Bronchial epithelial cell (primary cell): ENCODE measurements around the gene DGLUCY. TPM values are rescaled to one million over a fixed set of nuclear protein-coding genes. Genes with fewer than 3 reads are reported as not detected.

Source experiments
- DNase-seq: peaks from one replicate; pipeline ENCODE4 v3.0.0-alpha.2; 2010; ENCODE audit warnings: low read depth
- FAIRE-seq: peaks from 2 replicates; lab custom pipeline; 2011; peaks lifted over from hg19 to GRCh38; lab: Jason Lieb, UNC
- H3K27me3 ChIP-seq: 2 replicates; pipeline ENCODE4 v1.5.1; 2011; ENCODE audit warnings: low read length; ENCODE audit not compliant: control insufficient read depth, insufficient read depth
- H3K36me3 ChIP-seq: 2 replicates; pipeline ENCODE4 v1.5.1; 2011; ENCODE audit warnings: low read length; ENCODE audit not compliant: control insufficient read depth, insufficient read depth
- H3K4me3 ChIP-seq: 2 replicates; pipeline ENCODE4 v1.5.1; 2011; ENCODE audit warnings: mild to moderate bottlenecking, low read depth, low read length, control low read depth
- total RNA-seq: library from RNA; depleted of rRNA; stranded (reverse); fragments of >200 nt; gene quantifications from 2 replicates; pipeline ENCODE4 v1.2.1, GENCODE V29; 2014
- TF ChIP-seq, protein P1 (sequence below): IDR thresholded peaks from 2 replicates; pipeline ENCODE4 v1.5.1; 2011; ENCODE audit warnings: mild to moderate bottlenecking, moderate library complexity, low read length, control low read depth, inconsistent platforms; ENCODE audit not compliant: insufficient read depth, severe bottlenecking

DGLUCY gene
- total RNA-seq, 1 donor from 2014 or later = 8.4 TPM

DNA sequence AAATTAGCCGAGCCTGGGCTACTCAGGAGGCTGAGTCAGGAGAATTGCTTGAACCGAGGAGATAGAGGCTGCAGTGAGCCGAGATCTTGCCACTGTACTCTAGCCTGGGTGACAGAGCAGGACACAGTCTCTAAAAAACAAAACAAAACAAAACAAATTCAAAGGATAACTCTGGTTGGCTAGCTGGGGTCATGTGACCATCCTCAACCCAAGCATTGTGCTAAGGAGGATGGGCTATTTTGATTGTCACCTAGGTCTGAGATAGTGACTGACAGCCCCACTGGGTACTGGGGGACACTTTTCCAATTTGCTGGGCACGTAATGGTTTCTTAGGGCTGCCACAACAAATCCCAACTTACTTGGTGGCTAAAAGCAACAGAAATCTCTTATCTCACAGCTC lies 11.9 kb downstream of the DGLUCY start:
- DNase-seq = no peak
- Histone ChIP-seq H3K27me3 (no peaks in the 10 kb centered on the region), H3K4me3 (no peak overlapping the region), H3K36me3 (peaks cover 2% of the 10 kb centered on the region)
- TF ChIP-seq, protein P1, sequence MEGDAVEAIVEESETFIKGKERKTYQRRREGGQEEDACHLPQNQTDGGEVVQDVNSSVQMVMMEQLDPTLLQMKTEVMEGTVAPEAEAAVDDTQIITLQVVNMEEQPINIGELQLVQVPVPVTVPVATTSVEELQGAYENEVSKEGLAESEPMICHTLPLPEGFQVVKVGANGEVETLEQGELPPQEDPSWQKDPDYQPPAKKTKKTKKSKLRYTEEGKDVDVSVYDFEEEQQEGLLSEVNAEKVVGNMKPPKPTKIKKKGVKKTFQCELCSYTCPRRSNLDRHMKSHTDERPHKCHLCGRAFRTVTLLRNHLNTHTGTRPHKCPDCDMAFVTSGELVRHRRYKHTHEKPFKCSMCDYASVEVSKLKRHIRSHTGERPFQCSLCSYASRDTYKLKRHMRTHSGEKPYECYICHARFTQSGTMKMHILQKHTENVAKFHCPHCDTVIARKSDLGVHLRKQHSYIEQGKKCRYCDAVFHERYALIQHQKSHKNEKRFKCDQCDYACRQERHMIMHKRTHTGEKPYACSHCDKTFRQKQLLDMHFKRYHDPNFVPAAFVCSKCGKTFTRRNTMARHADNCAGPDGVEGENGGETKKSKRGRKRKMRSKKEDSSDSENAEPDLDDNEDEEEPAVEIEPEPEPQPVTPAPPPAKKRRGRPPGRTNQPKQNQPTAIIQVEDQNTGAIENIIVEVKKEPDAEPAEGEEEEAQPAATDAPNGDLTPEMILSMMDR = no peak
- FAIRE-seq = no peak

DNA sequence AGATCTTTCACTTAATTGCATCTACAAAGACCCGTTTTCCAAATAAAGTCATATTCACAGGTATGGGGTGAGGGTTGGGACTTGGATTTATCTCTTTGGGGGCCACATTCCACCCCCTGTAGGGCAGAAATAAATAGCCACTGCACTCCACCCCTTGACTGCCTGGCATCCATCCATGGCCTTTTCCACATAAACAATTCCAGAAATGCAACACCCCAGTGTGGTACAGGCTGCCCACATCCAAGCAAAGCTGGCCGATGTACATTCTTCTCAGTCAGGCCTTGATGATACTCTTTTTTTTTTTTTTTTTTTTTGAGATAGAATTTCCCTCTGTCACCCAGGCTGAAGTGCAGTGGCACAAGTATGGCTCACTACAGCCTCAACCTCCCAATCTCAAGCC lies 12.9 kb downstream of the DGLUCY start:
- H3K36me3 ChIP-seq = peaks cover 2% of the 10 kb centered on the region

DNA sequence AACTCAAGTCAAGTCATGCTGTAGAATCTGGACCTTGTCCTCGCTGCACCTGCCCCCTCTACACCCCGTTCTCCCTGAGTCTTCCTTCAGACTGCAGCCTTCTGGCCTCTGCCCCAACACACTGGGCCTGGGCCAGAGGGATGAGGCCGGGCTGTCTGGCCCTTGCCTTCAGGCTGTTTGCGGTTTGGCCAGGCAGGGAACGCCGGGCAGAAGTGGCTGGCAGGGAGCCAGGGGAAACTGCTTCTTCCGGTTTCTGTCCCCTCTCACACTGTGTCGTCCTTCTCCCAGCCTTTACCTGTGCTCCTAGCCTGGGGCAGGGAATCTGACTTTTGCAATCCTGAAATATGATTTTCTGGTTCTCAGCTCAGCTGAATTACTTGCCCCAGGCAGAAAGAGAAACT lies 13.5 kb downstream of the DGLUCY start:
- H3K36me3 ChIP-seq = peaks cover 2% of the 10 kb centered on the region
- DNase-seq = peak; percentile 91
- H3K27me3 ChIP-seq = no peaks in the 10 kb centered on the region
- no peak overlapping the region for H3K4me3 ChIP-seq
- FAIRE-seq = peak; percentile 72
- TF ChIP-seq, protein P1 = no peak

More for the DNA sequence above, 12.9 kb downstream of the DGLUCY start:
- H3K27me3 ChIP-seq = no peaks in the 10 kb centered on the region
- FAIRE-seq = no peak
- DNase-seq = no peak
- H3K4me3 ChIP-seq = no peak overlapping the region
- TF ChIP-seq, protein P1 = no peak

DNA sequence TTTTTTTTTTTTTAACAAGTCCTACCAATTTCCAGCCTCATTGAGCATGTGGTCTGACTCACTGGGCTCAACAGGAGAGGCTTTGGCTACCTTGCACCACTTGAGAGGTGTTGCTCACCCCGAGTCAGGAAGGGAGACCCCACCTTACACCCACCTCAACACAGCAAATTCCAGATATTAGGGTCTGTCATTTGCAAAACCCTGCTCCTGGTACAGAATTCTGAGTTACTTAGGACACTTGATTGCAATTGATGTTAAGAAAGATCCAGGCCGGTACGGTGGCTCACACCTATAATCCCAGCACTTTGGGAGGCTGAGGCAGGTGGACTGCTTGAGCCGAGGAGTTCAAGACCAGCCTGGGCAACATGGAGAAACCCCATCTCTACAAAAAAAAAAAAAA lies 14.1 kb downstream of the DGLUCY start:
- TF ChIP-seq, protein P1 = no peak
- DNase-seq (no peak), FAIRE-seq (no peak)
- no peaks in the 10 kb centered on the region for H3K27me3 ChIP-seq
- H3K36me3 ChIP-seq = peaks cover 2% of the 10 kb centered on the region
- no peak overlapping the region for H3K4me3 ChIP-seq

DNA sequence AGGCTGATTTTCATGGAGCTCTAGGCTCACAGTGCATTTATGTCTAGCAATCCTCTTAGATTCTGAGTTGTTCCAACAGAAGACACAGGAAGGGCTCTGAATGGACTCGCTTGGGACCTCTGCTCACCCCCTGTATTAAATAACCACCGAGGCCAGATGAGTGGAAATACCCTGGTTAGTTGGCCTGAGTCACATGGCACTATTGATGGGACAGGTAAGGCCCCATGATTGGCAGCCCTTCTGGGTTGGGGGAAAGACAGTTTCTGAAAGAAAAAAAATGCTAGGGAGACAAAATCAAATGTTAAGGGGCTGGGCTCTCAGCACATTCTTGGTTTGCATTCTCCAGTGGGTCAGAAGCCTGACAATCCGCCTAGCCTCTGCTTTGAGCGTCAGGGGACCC lies 14.8 kb downstream of the DGLUCY start:
- H3K36me3 ChIP-seq = peaks cover 2% of the 10 kb centered on the region
- no peak for DNase-seq
- no peak overlapping the region for H3K4me3 ChIP-seq
- TF ChIP-seq, protein P1 = no peak
- H3K27me3 ChIP-seq = no peaks in the 10 kb centered on the region
- FAIRE-seq = no peak

DNA sequence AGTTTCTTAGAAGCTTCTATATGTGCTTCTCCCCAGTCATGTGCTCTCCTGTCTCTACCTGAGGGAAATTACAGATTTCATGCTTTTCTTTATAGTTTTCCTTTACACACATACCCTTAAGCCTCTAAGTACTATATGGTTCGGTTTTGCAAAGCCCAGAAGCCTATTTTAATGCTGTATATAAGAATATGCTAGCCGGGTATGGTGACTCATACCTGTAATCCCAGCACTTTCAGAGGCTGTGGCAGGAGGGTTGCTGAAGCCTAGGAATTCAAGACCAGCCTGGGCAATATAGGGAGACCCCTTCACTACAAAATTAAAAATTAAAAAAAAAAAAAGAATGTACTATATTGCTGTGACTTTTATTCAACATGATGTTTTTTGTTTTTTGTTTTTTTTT lies 15.4 kb downstream of the DGLUCY start:
- TF ChIP-seq, protein P1 = no peak
- FAIRE-seq = no peak
- Histone ChIP-seq H3K27me3 (no peaks in the 10 kb centered on the region), H3K36me3 (peaks cover 2% of the 10 kb centered on the region), H3K4me3 (no peak overlapping the region)
- DNase-seq = no peak
